NCI-H2227 treated with DMSO at 0.1 percent for 48 hours (cell line): ENCODE measurements around the gene TMEM170B.

ENCODE experiments used
- DNase-seq: peaks from one replicate; lab custom pipeline; 2025; lab: John Stamatoyannopoulos, UW

Gene TMEM170B

GRCh38 chr6:11586117-11586516, 48.6 kb downstream of the TMEM170B start:
- DNase-seq: no peak

GRCh38 chr6:11586536-11586935, 49.0 kb downstream of the TMEM170B start:
- DNase-seq: no peak

- no peak for DNase-seq
Measured at GRCh38 chr6:11589261-11589660, 51.7 kb downstream of the TMEM170B start.

- no peak for DNase-seq
Measured at GRCh38 chr6:11592294-11592906, 54.9 kb downstream of the TMEM170B start.

- DNase-seq: no peak
Measured at GRCh38 chr6:11593096-11593495, 55.5 kb downstream of the TMEM170B start.

- no peak for DNase-seq
Measured at GRCh38 chr6:11595903-11596302, 58.4 kb downstream of the TMEM170B start.

GRCh38 chr6:11596640-11597237, 59.2 kb downstream of the TMEM170B start:
- DNase-seq: no peak

- no peak for DNase-seq
Measured at GRCh38 chr6:11598687-11599086, 61.1 kb downstream of the TMEM170B start.

GRCh38 chr6:11600251-11600650, 62.7 kb downstream of the TMEM170B start:
- DNase-seq: no peak

GRCh38 chr6:11601776-11602605, 64.4 kb downstream of the TMEM170B start:
- DNase-seq: no peak

GRCh38 chr6:11604215-11604614, 66.7 kb downstream of the TMEM170B start:
- DNase-seq: no peak

GRCh38 chr6:11604836-11605506, 67.4 kb downstream of the TMEM170B start:
- DNase-seq: no peak

GRCh38 chr6:11605507-11605905, 68.0 kb downstream of the TMEM170B start:
- DNase-seq: peak; percentile 64

GRCh38 chr6:11606332-11606731, 68.8 kb downstream of the TMEM170B start:
- peak; percentile 34 for DNase-seq

GRCh38 chr6:11607383-11607782, 69.8 kb downstream of the TMEM170B start:
- DNase-seq: no peak

GRCh38 chr6:11608600-11609323, 71.2 kb downstream of the TMEM170B start:
- no peak for DNase-seq

- DNase-seq: no peak
Measured at GRCh38 chr6:11609324-11610071, 71.9 kb downstream of the TMEM170B start.

- no peak for DNase-seq
Measured at GRCh38 chr6:11613336-11613735, 75.8 kb downstream of the TMEM170B start.

- no peak for DNase-seq
Measured at GRCh38 chr6:11613858-11614257, 76.3 kb downstream of the TMEM170B start.

- DNase-seq: no peak
Measured at GRCh38 chr6:11614534-11615213, 77.1 kb downstream of the TMEM170B start.

GRCh38 chr6:11615214-11615602, 77.7 kb downstream of the TMEM170B start:
- no peak for DNase-seq
